ENCODE results near the gene USP3.

GRCh38 chr15:63480441-63480821, 24.0 kb upstream of the USP3 start:
- TF ChIP-seq CTCF (conservative IDR thresholded peaks at IDR 0.05; ENCODE audit: low read length), result no peak
- no peak for TF ChIP-seq EZH2phosphoT487 (IDR thresholded peaks at IDR 0.05; ENCODE audit: borderline replicate concordance)
